ENCODE measurements around the gene PRKG1. TPM values are rescaled to one million over a fixed set of nuclear protein-coding genes. Genes with fewer than 3 reads are reported as not detected.

The PRKG1 gene
- total RNA-seq, 1 experiment from 2014 or later = 10.4 TPM

DNA sequence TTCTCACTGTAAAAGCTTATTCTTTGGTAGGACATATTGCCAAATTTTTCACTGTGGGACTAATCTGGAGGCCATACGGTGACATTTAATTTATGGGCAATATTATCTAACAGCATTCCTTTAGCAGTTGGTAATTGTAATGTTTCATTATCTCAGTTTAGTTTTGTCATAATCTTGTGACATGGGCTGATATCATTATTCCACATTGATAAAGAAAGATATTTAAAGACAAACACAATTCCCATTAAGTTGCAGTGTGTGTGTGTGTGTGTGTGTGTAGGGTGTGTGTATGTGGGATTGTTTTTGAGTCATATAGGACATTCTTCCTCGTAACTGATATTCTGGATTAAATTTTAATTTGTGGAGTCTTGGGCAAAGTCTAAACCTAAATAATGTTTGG is 238.5 kb downstream of the PRKG1 start:
- Histone ChIP-seq H3K27me3 (ENCODE audit: insufficient read depth, low read length) (no peaks in the 10 kb centered on the region), H4K8ac (replicated peaks; ENCODE audit: insufficient read length, low read depth, low read length) (no peak overlapping the region), H4K20me1 (ENCODE audit: control insufficient read depth, insufficient read depth, insufficient read length) (no peaks in the 10 kb centered on the region), H3K4me2 (ENCODE audit: insufficient read depth, insufficient read length, low read length) (no peak overlapping the region), H3K4ac (ENCODE audit: low read depth, low read length) (no peak overlapping the region), H2AFZ (ENCODE audit: low read length) (no peak overlapping the region), H2BK5ac (ENCODE audit: insufficient read length, low read length) (no peak overlapping the region), H3K18ac (ENCODE audit: insufficient read length, low read depth, low read length) (no peak overlapping the region), H3K9me3 (ENCODE audit: control insufficient read depth, low read depth, low read length) (no peaks in the 10 kb centered on the region), H3K56ac (ENCODE audit: insufficient read length, low read depth, low read length) (no peak overlapping the region), H2AK5ac (ENCODE audit: insufficient read length, low read length) (no peak overlapping the region), H3K23me2 (ENCODE audit: insufficient read length, low read depth, low read length, poor library complexity, severe bottlenecking) (no peaks in the 10 kb centered on the region), H3K27ac (ENCODE audit: insufficient read length, low read depth, low read length) (no peak overlapping the region), H3K79me2 (ENCODE audit: insufficient read depth, low read length) (no peaks in the 10 kb centered on the region), H2BK15ac (ENCODE audit: low read depth, low read length) (no peak overlapping the region), H3K79me1 (ENCODE audit: insufficient read depth, low read depth, low read length, poor library complexity, severe bottlenecking) (no peaks in the 10 kb centered on the region), H2BK12ac (ENCODE audit: insufficient read length, low read depth, low read length) (no peak overlapping the region), H4K5ac (ENCODE audit: insufficient read length, low read depth, low read length) (no peak overlapping the region), H3K14ac (ENCODE audit: insufficient read depth, low read length) (no peak overlapping the region), H2BK120ac (ENCODE audit: low read depth, low read length, poor library complexity, severe bottlenecking) (no peak overlapping the region), H2BK20ac (ENCODE audit: low read depth, low read length, poor library complexity, severe bottlenecking) (no peak overlapping the region), H3T11ph (ENCODE audit: low read length) (no peak overlapping the region), H4K91ac (ENCODE audit: insufficient read length, low read depth, low read length) (no peak overlapping the region), H3K9ac (ENCODE audit: extremely low read depth, insufficient read length, low read length) (no peak overlapping the region), H3K4me1 (ENCODE audit: insufficient read depth, low read length) (no peaks in the 10 kb centered on the region), H3K23ac (ENCODE audit: insufficient read length, low read depth, low read length) (no peak overlapping the region)
- TF ChIP-seq, protein P1, sequence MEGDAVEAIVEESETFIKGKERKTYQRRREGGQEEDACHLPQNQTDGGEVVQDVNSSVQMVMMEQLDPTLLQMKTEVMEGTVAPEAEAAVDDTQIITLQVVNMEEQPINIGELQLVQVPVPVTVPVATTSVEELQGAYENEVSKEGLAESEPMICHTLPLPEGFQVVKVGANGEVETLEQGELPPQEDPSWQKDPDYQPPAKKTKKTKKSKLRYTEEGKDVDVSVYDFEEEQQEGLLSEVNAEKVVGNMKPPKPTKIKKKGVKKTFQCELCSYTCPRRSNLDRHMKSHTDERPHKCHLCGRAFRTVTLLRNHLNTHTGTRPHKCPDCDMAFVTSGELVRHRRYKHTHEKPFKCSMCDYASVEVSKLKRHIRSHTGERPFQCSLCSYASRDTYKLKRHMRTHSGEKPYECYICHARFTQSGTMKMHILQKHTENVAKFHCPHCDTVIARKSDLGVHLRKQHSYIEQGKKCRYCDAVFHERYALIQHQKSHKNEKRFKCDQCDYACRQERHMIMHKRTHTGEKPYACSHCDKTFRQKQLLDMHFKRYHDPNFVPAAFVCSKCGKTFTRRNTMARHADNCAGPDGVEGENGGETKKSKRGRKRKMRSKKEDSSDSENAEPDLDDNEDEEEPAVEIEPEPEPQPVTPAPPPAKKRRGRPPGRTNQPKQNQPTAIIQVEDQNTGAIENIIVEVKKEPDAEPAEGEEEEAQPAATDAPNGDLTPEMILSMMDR (conservative IDR thresholded peaks at IDR 0.05) = no peak
- no peaks in the 10 kb centered on the region for H3K9me3 Mint-ChIP-seq
- no peak overlapping the region for H3K27ac Mint-ChIP-seq
- no peaks in the 10 kb centered on the region; a peak in 1 of 7 replicates for H3K36me3 Mint-ChIP-seq (ENCODE audit: insufficient read depth in 1 of 3, low read depth in 3 of 3)
- no peaks in the 10 kb centered on the region for H3K27me3 Mint-ChIP-seq (ENCODE audit: low read depth)
- no peak for DNase-seq
- no CpG with 5 or more reads among the region's 2 CpGs for WGBS (ENCODE audit: extremely low coverage, insufficient read length, low lambda C conversion rate)
- no peaks in the 10 kb centered on the region for H3K4me1 Mint-ChIP-seq
- no peak overlapping the region for H3K4me3 Mint-ChIP-seq

Data from H9 (cell line).